ENCODE data around the gene ALG10B. TPM values are rescaled to one million over a fixed set of nuclear protein-coding genes. Genes with fewer than 3 reads are reported as not detected.

The ALG10B gene
- total RNA-seq, 1 donor from 2014 or later, result 9.5 TPM

GRCh38 chr12:38374751-38375150, 58.2 kb downstream of the ALG10B start:
- intact Hi-C loops (cut with micrococcal nuclease), result no loop called here

All from T-helper 2 cell treated with Interferon-gamma antibody and Interleukin-4, amounts not matched to agents 100 ng/mL and 5 ng/mL, for 36 hours (primary cell).